GM12872 (cell line): ENCODE measurements around the gene CDYL2.

Source experiments
- TF ChIP-seq, protein P1 (sequence below): IDR thresholded peaks from 3 replicates; pipeline ENCODE4 v1.5.1; 2011; ENCODE audit warnings: low read depth, mild to moderate bottlenecking, low read length, moderate library complexity; ENCODE audit not compliant: insufficient read depth

CDYL2 gene

DNA sequence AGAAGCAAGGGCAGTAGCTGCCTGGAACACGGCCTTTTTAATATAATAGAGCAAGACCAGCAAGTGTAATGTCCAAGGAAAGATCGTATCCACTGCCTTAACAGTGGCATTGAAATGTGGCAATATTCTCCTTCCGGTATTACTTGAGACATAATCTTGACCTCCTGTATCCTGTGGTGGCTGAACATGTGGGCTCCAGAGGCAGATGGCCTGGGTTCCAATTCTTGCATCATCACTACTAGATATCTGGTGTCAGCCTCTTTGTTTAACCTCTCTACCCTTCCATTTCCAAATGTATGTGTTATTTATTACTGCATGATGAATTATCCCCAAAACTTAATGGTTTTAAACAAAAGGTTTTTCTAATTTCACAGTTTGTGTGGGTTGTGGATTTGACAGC lies 3.5 kb upstream of the CDYL2 start:
- TF ChIP-seq, protein P1, sequence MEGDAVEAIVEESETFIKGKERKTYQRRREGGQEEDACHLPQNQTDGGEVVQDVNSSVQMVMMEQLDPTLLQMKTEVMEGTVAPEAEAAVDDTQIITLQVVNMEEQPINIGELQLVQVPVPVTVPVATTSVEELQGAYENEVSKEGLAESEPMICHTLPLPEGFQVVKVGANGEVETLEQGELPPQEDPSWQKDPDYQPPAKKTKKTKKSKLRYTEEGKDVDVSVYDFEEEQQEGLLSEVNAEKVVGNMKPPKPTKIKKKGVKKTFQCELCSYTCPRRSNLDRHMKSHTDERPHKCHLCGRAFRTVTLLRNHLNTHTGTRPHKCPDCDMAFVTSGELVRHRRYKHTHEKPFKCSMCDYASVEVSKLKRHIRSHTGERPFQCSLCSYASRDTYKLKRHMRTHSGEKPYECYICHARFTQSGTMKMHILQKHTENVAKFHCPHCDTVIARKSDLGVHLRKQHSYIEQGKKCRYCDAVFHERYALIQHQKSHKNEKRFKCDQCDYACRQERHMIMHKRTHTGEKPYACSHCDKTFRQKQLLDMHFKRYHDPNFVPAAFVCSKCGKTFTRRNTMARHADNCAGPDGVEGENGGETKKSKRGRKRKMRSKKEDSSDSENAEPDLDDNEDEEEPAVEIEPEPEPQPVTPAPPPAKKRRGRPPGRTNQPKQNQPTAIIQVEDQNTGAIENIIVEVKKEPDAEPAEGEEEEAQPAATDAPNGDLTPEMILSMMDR = no peak

DNA sequence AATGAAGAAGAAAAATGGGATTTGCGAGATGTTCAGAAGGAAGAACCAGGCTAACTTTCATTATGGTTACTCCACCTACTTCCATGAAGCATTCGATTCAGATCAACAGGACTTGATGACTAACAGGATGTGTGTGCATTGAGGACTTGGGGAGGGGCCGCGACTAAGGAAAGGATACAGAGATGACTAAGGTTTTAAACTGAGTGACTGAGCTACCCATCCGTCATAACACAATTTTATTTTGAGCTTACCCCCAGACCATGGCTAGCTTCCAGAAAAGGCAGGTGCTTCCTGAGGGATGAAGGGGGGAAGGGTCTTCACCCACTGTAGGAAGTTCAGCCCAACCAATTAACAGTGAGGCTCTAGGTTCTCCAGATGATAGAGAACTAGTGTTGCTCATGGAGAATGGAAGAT lies 2.5 kb upstream of the CDYL2 start:
- TF ChIP-seq, protein P1 = no peak

DNA sequence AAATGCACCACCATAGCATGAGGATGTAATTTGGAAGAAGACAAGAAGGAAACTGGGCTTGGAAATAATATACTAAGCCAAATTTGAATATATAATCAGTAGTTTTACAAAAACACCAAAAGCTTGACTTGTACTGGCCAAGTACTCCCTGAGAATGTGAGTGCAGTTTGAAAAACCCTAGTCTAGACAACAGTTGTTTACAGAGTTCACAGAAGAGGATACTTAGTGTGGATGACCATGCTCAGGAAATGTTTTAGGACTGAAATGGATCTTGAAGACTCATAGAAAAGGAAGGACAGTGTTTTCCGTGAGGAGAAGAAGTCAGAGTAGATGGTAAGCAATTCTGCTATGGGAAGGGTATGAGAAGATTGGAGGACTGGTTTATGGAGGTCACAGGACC lies 1.9 kb upstream of the CDYL2 start:
- TF ChIP-seq, protein P1 = no peak

DNA sequence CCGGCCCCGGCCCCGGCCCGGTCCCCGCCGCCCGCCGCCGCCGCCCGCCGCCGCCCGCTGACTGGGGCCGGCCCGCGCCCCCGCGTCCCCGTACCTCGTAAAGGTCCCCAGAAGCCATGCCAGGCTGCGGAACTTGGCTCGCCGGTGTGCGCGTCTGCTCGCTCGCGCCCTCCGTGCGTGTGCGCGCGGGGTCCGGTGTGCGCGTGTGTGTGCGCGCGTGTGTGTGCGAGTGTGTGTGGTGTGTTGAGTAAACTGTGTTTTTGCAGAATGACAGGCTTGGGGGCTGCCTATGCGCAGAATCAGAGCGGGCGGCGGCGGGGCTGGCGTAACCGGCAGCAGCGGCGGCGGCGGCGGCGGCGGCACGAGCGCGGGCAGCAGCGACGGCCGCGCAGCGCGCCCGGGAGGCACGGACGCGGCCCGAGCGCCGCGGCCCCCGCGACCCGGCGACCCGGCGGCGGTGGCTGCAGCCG lies 307 bp downstream of the CDYL2 start:
- TF ChIP-seq, protein P1 = no peak

DNA sequence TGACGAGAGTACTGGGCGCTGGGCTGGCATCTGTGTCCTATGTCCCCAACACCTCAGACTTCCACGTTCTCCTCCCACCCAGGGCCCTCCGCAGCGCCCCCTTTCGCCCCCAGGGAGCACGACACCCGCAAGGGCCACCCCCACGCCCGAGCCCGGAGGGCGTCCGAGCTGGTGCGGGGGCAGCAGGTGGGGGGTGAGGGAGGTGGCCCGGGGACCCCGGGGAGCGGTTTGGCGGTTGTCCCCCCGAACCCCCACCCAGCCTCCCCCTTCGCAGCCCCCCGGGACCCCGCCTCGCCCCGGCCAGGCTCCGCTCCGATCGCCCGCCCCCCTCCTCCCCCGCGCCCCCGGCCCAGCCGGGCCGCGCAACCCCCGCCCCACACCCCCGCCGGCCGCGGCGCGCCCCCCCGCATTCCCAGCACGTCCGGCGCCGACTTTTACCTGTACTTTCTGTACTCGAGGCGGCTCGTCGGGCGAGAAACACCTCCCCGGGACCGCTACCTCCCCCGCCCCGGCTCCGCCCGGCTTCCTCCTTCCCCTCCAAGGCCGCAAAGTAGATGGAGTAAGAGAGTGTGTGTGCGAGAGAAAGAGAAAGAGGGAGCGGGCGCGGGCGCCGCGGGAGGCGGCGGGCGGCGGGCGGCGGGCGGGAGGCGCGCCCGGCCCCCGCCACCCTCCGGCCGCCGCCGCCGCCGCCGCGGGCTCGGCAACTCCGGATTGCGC lies 901 bp downstream of the CDYL2 start:
- TF ChIP-seq, protein P1 = peak; percentile 73

DNA sequence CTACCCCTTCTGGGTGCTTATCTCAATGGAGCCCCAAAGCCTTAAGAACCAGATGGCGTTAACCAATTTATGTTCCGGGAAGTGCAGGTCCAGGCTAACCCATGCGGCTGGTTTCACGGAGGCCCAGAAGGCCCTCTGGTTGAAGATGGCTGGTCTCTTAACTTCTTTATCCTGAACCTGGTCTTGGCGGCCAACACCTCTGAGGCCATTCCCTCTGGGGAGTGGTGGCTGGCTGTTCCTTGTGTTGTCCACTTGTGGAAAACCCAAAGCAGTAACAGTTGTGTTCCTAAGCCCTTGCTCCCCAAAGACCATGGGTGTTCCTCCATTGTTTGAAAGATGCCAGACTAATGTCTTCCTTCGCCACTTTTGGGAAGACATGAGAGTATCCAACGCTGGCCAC lies 1.5 kb downstream of the CDYL2 start:
- TF ChIP-seq, protein P1 = no peak

DNA sequence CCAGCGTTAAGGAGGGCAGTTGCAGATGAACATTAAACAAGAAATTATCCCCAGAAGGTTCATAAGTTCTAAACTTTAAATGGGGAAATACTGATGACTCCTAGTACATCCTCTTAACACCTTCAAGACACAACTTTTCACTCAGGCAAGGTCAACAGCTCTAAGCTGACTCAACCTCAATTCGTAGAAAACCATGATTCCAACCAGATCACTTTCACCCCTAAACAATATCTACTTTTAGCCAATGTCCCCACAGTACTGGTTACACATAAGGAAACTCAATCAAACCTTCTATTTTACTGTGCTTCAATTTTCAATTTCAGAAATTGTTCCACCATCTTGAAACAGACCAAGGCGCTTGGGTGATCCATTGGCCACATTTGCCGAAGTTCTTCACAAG lies 2.3 kb downstream of the CDYL2 start:
- TF ChIP-seq, protein P1 = no peak
